Chondrocyte (in vitro differentiated cells): Measurements from ENCODE around the gene NDP. TPM values are rescaled to one million over a fixed set of nuclear protein-coding genes. Genes with fewer than 3 reads are reported as not detected.
A peak's percentile ranks its signal among the peaks of the same experiment; 100 is the strongest.

Source experiments
- DNase-seq: peaks from one replicate; pipeline ENCODE4 v3.0.0; 2021; ENCODE audit warnings: mixed read lengths, low spot score
- H3K27ac Mint-ChIP-seq: one replicate; pipeline ENCODE4 v1.8.0; 2021; ENCODE audit warnings: mild to moderate bottlenecking, moderate library complexity, mixed read lengths; ENCODE audit not compliant: unreplicated experiment
- H3K27me3 Mint-ChIP-seq: 2 replicates; pipeline ENCODE4 v1.8.0; 2021; ENCODE audit warnings: low read depth, mixed read lengths
- H3K36me3 Mint-ChIP-seq: 2 replicates; pipeline ENCODE4 v1.8.0; 2021; ENCODE audit warnings: low read depth, mixed read lengths
- H3K4me1 Mint-ChIP-seq: 2 replicates; pipeline ENCODE4 v1.8.0; 2021; ENCODE audit warnings: low read depth, mild to moderate bottlenecking, mixed read lengths
- H3K4me3 Mint-ChIP-seq: one replicate; pipeline ENCODE4 v1.8.0; 2021; ENCODE audit warnings: mild to moderate bottlenecking, moderate library complexity, mixed read lengths; ENCODE audit not compliant: unreplicated experiment
- H3K9me3 Mint-ChIP-seq: 2 replicates; pipeline ENCODE4 v1.8.0; 2021; ENCODE audit warnings: low read depth, mixed read lengths
- long read RNA-seq: library from polyadenylated mRNA; stranded (forward); transcript quantifications from one replicate; pipeline ENCODE4 v2.0.0, GENCODE V29; 2021
- total RNA-seq: library from RNA; stranded (reverse); gene quantifications from 3 replicates; pipeline ENCODE4 v1.2.1, GENCODE V29; 2021
- TF ChIP-seq, protein P1 (sequence below): fragments of 200-600 bp; sonication (generic); IDR thresholded peaks from 2 replicates; pipeline ENCODE4 v1.5.0; 2021; ENCODE audit warnings: antibody characterized with exemption, mild to moderate bottlenecking, moderate library complexity

NDP gene, protein sequence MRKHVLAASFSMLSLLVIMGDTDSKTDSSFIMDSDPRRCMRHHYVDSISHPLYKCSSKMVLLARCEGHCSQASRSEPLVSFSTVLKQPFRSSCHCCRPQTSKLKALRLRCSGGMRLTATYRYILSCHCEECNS
- total RNA-seq, result 1.5 to 1.7 TPM in 2 of 3 replicates, not detected in the other
- long read RNA-seq, partial matches to known transcripts, result 0 of 1 reads
- long read RNA-seq, other reads (novel, unspliced or antisense), result 0 of 1 reads

DNA sequence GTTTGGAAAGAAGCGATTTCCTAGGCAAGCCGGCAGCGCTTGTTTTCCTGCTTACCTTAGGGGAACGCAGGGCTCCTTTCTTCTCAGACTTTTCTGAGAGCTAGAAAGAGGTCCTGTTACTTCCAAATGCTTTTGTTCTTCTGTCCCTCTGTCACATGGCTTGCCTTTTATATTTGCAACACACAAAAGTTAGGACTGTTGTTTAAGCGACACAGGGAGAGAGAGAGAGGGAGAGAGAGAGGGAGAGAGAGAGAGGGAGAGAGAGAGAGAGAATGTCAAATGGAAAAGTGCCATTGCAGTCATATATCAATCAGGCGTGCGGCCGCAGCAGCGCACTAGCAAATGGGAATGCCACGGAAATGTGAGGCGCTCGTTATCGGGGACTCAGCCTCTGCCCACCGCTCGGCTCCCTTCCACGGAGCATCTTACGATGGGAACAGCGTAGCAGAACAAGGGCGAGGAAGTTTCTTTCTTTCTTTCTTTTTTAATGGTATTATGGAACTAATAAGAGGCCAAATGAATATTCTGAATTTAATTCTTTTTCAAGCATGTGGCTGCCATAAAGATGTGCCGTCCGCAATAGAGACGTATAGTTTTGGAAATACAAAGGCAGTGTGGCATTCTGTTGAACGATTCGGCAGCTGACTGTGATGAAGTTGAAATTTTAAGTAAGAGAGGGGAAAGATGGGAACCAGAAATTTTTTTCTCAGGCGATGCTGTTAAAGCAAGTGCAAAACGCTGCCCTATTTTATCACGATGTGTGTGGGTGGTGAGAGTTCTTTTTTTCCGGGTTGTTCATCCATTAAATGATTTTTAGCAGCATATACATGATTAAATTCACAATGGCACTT lies at the start of gene NDP:
Gene NDP (minus strand): TSS at position 142 of the 851 bp plus-strand sequence. CDS start 14,745 bp downstream, outside the sequence.
- Mint-ChIP-seq H3K27ac (no peak within 1 kb of the TSS), H3K36me3 (no peaks in the 10 kb centered on the region), H3K4me1 (peaks cover 18% of the 10 kb centered on the region), H3K4me3 (peak within 1 kb of the TSS; percentile 73), H3K27me3 (peaks cover 5% of the 10 kb centered on the region), H3K9me3 (peaks cover 3% of the 10 kb centered on the region)
- TF ChIP-seq, protein P1, sequence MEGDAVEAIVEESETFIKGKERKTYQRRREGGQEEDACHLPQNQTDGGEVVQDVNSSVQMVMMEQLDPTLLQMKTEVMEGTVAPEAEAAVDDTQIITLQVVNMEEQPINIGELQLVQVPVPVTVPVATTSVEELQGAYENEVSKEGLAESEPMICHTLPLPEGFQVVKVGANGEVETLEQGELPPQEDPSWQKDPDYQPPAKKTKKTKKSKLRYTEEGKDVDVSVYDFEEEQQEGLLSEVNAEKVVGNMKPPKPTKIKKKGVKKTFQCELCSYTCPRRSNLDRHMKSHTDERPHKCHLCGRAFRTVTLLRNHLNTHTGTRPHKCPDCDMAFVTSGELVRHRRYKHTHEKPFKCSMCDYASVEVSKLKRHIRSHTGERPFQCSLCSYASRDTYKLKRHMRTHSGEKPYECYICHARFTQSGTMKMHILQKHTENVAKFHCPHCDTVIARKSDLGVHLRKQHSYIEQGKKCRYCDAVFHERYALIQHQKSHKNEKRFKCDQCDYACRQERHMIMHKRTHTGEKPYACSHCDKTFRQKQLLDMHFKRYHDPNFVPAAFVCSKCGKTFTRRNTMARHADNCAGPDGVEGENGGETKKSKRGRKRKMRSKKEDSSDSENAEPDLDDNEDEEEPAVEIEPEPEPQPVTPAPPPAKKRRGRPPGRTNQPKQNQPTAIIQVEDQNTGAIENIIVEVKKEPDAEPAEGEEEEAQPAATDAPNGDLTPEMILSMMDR, result no peak
- DNase-seq, result no peak

DNA sequence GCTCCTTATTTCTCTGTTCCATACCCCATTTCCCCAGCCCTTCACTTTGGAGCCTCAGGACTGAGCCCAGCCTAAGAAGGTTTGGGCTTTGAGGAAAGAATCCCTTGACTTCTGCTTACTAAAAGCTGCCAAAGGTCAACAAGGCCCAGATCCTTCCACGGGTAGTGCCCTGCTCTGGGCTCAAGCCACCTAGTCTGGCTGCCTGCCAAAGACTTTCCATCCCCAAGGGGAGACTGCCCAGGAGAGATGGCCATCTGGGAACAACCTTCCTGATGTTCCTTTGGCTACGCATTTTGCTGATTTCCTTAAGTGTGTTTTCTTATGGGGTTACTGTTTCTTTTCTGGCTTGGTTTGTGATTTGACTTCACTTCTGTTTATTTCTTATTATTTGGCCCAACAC lies 49.8 kb upstream of the NDP start:
- Mint-ChIP-seq H3K4me1 (peaks cover 9% of the 10 kb centered on the region), H3K9me3 (peaks cover 11% of the 10 kb centered on the region), H3K4me3 (no peak overlapping the region), H3K27ac (no peak overlapping the region), H3K27me3 (no peaks in the 10 kb centered on the region), H3K36me3 (no peaks in the 10 kb centered on the region)
- no peak for DNase-seq
- TF ChIP-seq, protein P1, result no peak

DNA sequence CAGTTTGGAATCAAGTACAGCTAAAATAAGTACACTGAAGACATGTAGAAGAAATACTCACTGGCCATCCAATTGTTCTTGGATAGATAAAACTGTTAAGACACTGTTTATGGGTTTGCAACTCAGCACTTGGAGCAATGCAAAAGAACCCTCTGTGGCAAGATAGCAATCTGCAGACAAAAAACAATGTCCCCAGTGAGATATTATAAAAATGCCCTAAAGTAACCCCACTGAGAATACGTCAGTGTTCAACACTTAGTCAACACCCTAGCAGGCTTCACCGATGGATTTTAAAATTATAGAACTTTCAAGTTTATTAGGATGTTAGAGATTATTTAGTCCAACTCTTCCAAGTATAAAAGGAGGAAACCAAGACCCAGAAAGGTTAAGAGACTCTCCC lies 47.5 kb upstream of the NDP start:
- Mint-ChIP-seq H3K4me3 (no peak overlapping the region), H3K27ac (no peak overlapping the region), H3K36me3 (no peaks in the 10 kb centered on the region), H3K27me3 (no peaks in the 10 kb centered on the region), H3K9me3 (peaks cover 11% of the 10 kb centered on the region), H3K4me1 (peaks cover 7% of the 10 kb centered on the region)
- TF ChIP-seq, protein P1, result no peak
- DNase-seq, result no peak

DNA sequence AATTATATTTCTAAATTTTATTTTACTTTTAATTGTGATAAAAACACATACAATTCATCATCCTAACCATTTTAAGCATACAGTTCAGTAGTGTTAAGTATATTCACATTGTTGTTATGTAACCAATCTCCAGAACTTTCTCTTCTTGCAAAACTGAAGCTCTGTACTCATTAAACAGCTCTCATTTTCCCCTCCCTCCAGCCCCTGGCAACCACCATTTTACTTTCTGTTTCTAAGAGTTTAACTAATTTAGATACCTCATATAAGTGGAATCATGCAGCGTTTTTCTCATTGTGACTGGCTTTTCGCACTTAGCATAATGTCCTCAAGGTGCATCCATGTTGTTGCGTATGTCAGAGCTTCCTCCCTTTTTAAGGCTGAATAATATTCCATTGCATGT lies 46.7 kb upstream of the NDP start:
- Mint-ChIP-seq H3K9me3 (peaks cover 14% of the 10 kb centered on the region), H3K36me3 (no peaks in the 10 kb centered on the region), H3K4me1 (peaks cover 5% of the 10 kb centered on the region), H3K4me3 (no peak overlapping the region), H3K27ac (no peak overlapping the region), H3K27me3 (no peaks in the 10 kb centered on the region)
- no peak for DNase-seq
- TF ChIP-seq, protein P1, result no peak

DNA sequence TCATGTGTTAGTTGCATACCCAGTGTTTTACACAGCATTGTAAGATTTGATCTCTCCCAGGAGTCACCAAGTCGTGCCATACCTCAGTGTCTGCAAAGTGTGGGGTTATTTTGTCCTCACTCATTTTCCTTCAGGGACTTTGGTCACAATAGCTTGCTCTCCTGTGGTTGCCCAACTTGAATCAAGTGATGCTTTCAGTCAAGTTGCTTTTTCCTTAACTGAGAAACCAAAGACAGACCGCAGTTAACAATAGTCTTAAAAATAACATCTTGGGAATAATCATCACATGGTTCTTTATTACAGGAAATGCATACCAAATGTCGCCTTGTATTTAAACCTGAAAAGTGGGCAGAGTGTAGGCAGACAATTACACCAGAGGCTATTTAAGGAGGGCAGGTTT lies 44.5 kb upstream of the NDP start:
- Mint-ChIP-seq H3K36me3 (no peaks in the 10 kb centered on the region), H3K4me3 (no peak overlapping the region), H3K27me3 (no peaks in the 10 kb centered on the region), H3K4me1 (peaks cover 9% of the 10 kb centered on the region), H3K9me3 (peaks cover 19% of the 10 kb centered on the region), H3K27ac (no peak overlapping the region)
- no peak for DNase-seq
- TF ChIP-seq, protein P1, result no peak
